ENCODE measurements around the gene TOR2A. TPM values are rescaled to one million over a fixed set of nuclear protein-coding genes. Genes with fewer than 3 reads are reported as not detected.

TOR2A gene
- total and polyA plus RNA-seq, 3 donors from 2014 or later: 28.7 to 32.0 (median 30.4) TPM

GRCh38 chr9:127698985-127699670 is 36.0 kb downstream of the TOR2A start:
- H3K27me3 ChIP-seq: no peaks in the 10 kb centered on the region
- intact Hi-C loops (cut with DNase I; ENCODE audit: low total_unique reads): no loop called here
- H3K9me3 ChIP-seq: no peaks in the 10 kb centered on the region
- DNase-seq: peak; percentile 98
- 10 to 23% methylated on average over 13 to 41 of the region's 41 CpGs for WGBS, 2 donors
- TF ChIP-seq CTCF (IDR thresholded peaks at IDR 0.05) (peak in 2 of 3 experiments; percentile 26 to 30), POLR2A (IDR thresholded peaks at IDR 0.05) (no peak)
- H3K4me3 ChIP-seq: peak overlapping the region; percentile 39 to 58
- no peaks in the 10 kb centered on the region for H3K36me3 ChIP-seq (ENCODE audit: low read depth, missing control alignments)
- peaks cover 26% of the 10 kb centered on the region for H3K4me1 ChIP-seq
- H3K27ac ChIP-seq: peak overlapping the region; percentile 84 to 91

DNA sequence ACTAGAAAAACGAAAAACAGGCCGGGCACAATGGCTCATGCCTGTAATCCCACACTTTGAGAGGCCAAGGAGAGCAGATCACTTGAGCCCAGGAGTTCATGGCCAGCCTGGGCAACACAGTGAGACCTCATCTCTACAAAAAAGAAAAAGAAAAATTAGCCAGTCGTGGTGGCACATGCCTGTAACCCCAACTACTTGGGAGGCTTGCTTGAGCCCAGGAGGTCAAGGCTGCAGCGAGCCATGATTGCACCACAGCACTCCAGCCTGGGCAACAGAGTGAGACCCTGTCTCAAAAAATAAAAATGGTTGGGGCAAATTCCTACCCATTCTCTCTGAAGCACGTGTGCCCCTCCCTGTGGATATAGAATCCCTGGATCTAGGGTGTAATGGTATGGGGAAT is 36.7 kb downstream of the TOR2A start:
- TF ChIP-seq POLR2A (IDR thresholded peaks at IDR 0.05): no peak
- no peak for TF ChIP-seq CTCF (IDR thresholded peaks at IDR 0.05)
- H3K4me1 ChIP-seq: peaks cover 26% of the 10 kb centered on the region
- no peak for DNase-seq
- H3K27me3 ChIP-seq: no peaks in the 10 kb centered on the region
- intact Hi-C loops (cut with DNase I; ENCODE audit: low total_unique reads): no loop called here
- H3K9me3 ChIP-seq: no peaks in the 10 kb centered on the region
- H3K27ac ChIP-seq: peak overlapping the region in 1 of 2 donors; percentile 91
- 83 to 84% methylated on average over 5 of the region's 5 CpGs for WGBS, 2 donors
- no peaks in the 10 kb centered on the region for H3K36me3 ChIP-seq (ENCODE audit: low read depth, missing control alignments)
- H3K4me3 ChIP-seq: no peak overlapping the region

DNA sequence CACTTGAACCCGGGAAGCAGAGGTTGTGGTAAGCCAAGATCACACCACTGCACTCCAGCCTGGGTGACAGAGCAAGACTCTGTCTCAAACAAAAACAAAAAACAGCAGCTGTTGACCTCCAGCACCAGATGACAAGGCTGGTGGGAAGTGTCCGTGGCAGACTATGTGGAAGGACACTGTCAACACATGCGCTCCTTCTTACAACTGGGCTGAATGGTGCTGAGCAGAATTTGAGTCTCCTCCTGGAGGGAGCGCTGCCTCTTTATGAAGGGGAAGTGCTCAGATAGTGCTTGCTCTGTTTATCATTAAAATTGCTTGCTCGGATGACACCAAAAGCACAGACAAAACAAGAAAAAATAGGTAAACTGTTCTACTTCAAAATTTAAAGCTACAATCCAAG is 37.5 kb downstream of the TOR2A start:
- H3K27ac ChIP-seq: no peak overlapping the region
- no peaks in the 10 kb centered on the region for H3K9me3 ChIP-seq
- no peak overlapping the region for H3K4me3 ChIP-seq
- no peak for TF ChIP-seq CTCF (IDR thresholded peaks at IDR 0.05)
- no peak for TF ChIP-seq POLR2A (IDR thresholded peaks at IDR 0.05)
- WGBS, 2 donors: 60 to 67% methylated on average over 5 of the region's 5 CpGs
- no peak for DNase-seq
- no peaks in the 10 kb centered on the region for H3K27me3 ChIP-seq
- intact Hi-C loops (cut with DNase I; ENCODE audit: low total_unique reads): no loop called here
- no peaks in the 10 kb centered on the region for H3K36me3 ChIP-seq (ENCODE audit: low read depth, missing control alignments)
- peaks cover 26% of the 10 kb centered on the region for H3K4me1 ChIP-seq

DNA sequence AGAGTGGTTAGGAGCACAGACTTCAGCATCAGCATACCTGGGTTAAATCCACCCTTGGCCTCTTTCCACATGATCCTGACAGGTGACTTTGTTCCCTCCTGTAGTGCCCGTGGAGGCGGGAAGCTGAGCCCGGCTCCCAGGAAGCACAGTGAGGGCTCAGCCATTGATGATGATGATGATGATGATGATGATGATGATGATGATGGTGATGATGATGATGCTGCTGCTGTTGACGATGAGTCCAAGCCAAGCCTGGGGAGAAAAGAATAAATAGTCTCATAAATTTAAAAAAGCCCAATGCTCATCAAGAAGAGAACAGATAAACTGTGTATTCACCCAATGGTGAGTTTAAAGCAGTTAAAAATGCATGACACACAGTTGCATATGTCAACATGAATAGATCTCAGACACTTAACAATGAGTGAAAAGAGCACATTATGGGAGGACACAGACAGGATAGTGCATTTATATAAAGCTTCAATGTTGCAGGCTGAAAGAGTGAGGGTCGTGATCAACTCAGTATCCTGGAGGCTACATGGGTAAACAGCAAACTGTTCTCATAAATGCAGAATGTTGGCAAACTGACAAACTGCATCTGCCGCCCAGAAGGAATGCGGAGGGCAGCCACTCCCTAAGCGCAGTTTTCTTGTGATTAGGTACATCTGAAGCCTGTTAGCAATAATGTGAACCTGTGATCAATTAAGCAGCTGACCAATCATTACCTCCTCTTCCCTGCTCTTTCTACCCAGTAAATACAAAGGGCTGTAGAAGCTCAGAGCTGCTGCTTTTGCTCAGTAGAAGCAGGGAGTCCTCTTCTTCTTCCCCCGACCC is 40.0 kb downstream of the TOR2A start:
- Histone ChIP-seq H3K4me1 (peaks cover 23% of the 10 kb centered on the region), H3K9me3 (no peaks in the 10 kb centered on the region), H3K27ac (peak overlapping the region in 1 of 2 donors; percentile 54), H3K36me3 (ENCODE audit: low read depth, missing control alignments) (no peaks in the 10 kb centered on the region), H3K27me3 (no peaks in the 10 kb centered on the region), H3K4me3 (no peak overlapping the region)
- TF ChIP-seq CTCF (IDR thresholded peaks at IDR 0.05) (no peak), POLR2A (IDR thresholded peaks at IDR 0.05) (no peak)
- 63 to 66% methylated on average over 9 of the region's 9 CpGs for WGBS, 2 donors
- intact Hi-C loops (cut with DNase I; ENCODE audit: low total_unique reads): no loop called here
- DNase-seq: no peak

Data from testis (tissue), 3 donors.